Stomach (tissue), 4 donors: Measurements from ENCODE around the gene ATP2B1.

Experiments used
- POLR2A ChIP-seq, 4 donors: fragments of 450-650 bp; IDR thresholded peaks; one replicate each; pipeline ENCODE4 v1.6.1; 2016; ENCODE audit warnings: antibody characterized with exemption in 4 of 4, control low read depth in 2 of 4, mild to moderate bottlenecking in 1 of 4, moderate library complexity in 1 of 4
- TF ChIP-seq, protein P1 (sequence below), 7 experiments: fragments of 450-650 bp in 4 of 7; fragments of 200-600 bp in 3 of 7; sonication (generic) in 3 of 7; IDR thresholded peaks; one replicate each; pipeline ENCODE4 v1.5.1; 2016 to 2019; ENCODE audit warnings: antibody characterized with exemption in 7 of 7, control low read depth in 2 of 7, mild to moderate bottlenecking in 1 of 7

- TF ChIP-seq POLR2A (IDR thresholded peaks at IDR 0.05): no peak
- TF ChIP-seq, protein P1, sequence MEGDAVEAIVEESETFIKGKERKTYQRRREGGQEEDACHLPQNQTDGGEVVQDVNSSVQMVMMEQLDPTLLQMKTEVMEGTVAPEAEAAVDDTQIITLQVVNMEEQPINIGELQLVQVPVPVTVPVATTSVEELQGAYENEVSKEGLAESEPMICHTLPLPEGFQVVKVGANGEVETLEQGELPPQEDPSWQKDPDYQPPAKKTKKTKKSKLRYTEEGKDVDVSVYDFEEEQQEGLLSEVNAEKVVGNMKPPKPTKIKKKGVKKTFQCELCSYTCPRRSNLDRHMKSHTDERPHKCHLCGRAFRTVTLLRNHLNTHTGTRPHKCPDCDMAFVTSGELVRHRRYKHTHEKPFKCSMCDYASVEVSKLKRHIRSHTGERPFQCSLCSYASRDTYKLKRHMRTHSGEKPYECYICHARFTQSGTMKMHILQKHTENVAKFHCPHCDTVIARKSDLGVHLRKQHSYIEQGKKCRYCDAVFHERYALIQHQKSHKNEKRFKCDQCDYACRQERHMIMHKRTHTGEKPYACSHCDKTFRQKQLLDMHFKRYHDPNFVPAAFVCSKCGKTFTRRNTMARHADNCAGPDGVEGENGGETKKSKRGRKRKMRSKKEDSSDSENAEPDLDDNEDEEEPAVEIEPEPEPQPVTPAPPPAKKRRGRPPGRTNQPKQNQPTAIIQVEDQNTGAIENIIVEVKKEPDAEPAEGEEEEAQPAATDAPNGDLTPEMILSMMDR (IDR thresholded peaks at IDR 0.05): no peak
These were observed 35.0 kb downstream of the ATP2B1 start for GRCh38 chr12:89673603-89674002.
